GM12878 (cell line): ENCODE data around the gene AMPH. TPM values are rescaled to one million over a fixed set of nuclear protein-coding genes. Genes with fewer than 3 reads are reported as not detected.

Experiments
- ATAC-seq: fragments of 200-7000 bp; cut with Tn5 transposase; 3 replicates; pipeline ENCODE4 v1.9.1; 2020; ENCODE audit warnings: mild to moderate bottlenecking, moderate library complexity
- BruUV-seq: library from RNA; stranded (reverse); fragments of 400-500 nt; replicated peaks from 2 replicates; lab custom pipeline; 2021; lab: Mats Ljungman, UMichigan
- CTCF ChIA-PET: fragments of 300-600 bp; sonication (Branson Sonifier 250); formaldehyde crosslinking; extraction: SDS; loops from one replicate; lab custom pipeline; 2021; ENCODE audit warnings: inconsistent platforms; lab: Yijun Ruan, JAX
- POLR2A ChIA-PET: fragments of 350-600 bp; formaldehyde crosslinking; extraction: SDS; loops from one replicate; lab custom pipeline; 2021; ENCODE audit warnings: inconsistent platforms; lab: Charles Lee
- RAD21 ChIA-PET: fragments of 300-600 bp; sonication (Branson Sonifier 250); formaldehyde crosslinking; loops from one replicate; lab custom pipeline; 2023; ENCODE audit warnings: antibody characterized with exemption; ENCODE audit not compliant: unreplicated experiment; lab: Charles Lee
- SMC1A ChIA-PET: fragments of 300-600 bp; sonication (Branson Sonifier 250); formaldehyde crosslinking; loops from one replicate; lab custom pipeline; 2023; ENCODE audit not compliant: unreplicated experiment, uncharacterized antibody; lab: Charles Lee
- DNase-seq: peaks from one replicate; pipeline ENCODE4 v3.0.0-alpha.2; 2011; ENCODE audit warnings: low read depth, low spot score
- FAIRE-seq: peaks from 3 replicates; lab custom pipeline; 2011; peaks lifted over from hg19 to GRCh38; lab: Jason Lieb, UNC
- H2AFZ ChIP-seq: 2 replicates; pipeline ENCODE4 v1.6.0; 2011; ENCODE audit warnings: low read depth, low read length, control low read depth; ENCODE audit not compliant: control insufficient read depth
- H3K27ac ChIP-seq: 2 replicates; pipeline ENCODE4 v1.5.1; 2011; ENCODE audit warnings: control low read depth; ENCODE audit not compliant: control insufficient read depth, insufficient read depth
- H3K27me3 ChIP-seq, 2 experiments: replicated peaks in 1 of 2; 2 replicates each; pipeline versions ENCODE4 v1.6.0 to v1.6.1; 2011; ENCODE audit warnings: low read length in 1 of 2; ENCODE audit not compliant: control insufficient read depth in 2 of 2, insufficient read depth in 2 of 2
- H3K36me3 ChIP-seq, 2 experiments: 2 replicates each; pipeline ENCODE4 v1.5.1; 2011; ENCODE audit warnings: low read length in 1 of 2; ENCODE audit not compliant: control insufficient read depth in 2 of 2, insufficient read depth in 2 of 2
- H3K4me1 ChIP-seq: 2 replicates; pipeline ENCODE4 v1.6.1; 2011; ENCODE audit warnings: mild to moderate bottlenecking, low read length, moderate library complexity, mixed read lengths; ENCODE audit not compliant: control insufficient read depth, insufficient read depth
- H3K4me2 ChIP-seq: 2 replicates; pipeline ENCODE4 v1.6.0; 2011; ENCODE audit warnings: control low read depth; ENCODE audit not compliant: control insufficient read depth, insufficient read depth
- H3K4me3 ChIP-seq: fragments of 200-600 bp; sonication (generic); 2 replicates; pipeline ENCODE4 v1.5.1; 2016
- H3K79me2 ChIP-seq: 2 replicates; pipeline ENCODE4 v1.6.0; 2011; ENCODE audit warnings: low read length; ENCODE audit not compliant: control insufficient read depth, insufficient read depth
- H3K9ac ChIP-seq: 2 replicates; pipeline ENCODE4 v1.8.0; 2011; ENCODE audit warnings: low read length, control low read depth, mixed read lengths; ENCODE audit not compliant: control insufficient read depth, insufficient read depth
- H3K9me3 ChIP-seq: replicated peaks from 3 replicates; pipeline ENCODE4 v1.5.1; 2011; ENCODE audit warnings: mild to moderate bottlenecking, low read length; ENCODE audit not compliant: control insufficient read depth, insufficient read depth
- H4K20me1 ChIP-seq: 2 replicates; pipeline ENCODE4 v1.6.0; 2011; ENCODE audit not compliant: control insufficient read depth, insufficient read depth
- E2F4 ChIP-seq: IDR thresholded peaks from 2 replicates; pipeline ENCODE4 v1.6.1; 2012; ENCODE audit warnings: low read depth, low read length, improper control_type of control experiment
- IKZF1 ChIP-seq: fragments of 450-650 bp; conservative IDR thresholded peaks from 2 replicates; pipeline ENCODE4 v1.6.1; 2017; ENCODE audit warnings: antibody characterized with exemption, mild to moderate bottlenecking
- IKZF2 ChIP-seq, 2 experiments: fragments of 450-650 bp; IDR thresholded peaks; 2 replicates each; pipeline ENCODE4 v1.6.1; 2017; ENCODE audit warnings: mild to moderate bottlenecking in 2 of 2, moderate library complexity in 2 of 2
- MYC ChIP-seq: IDR thresholded peaks from 2 replicates; pipeline ENCODE4 v1.6.1; 2011; ENCODE audit warnings: mild to moderate bottlenecking, low read length, moderate library complexity, inconsistent platforms; ENCODE audit not compliant: insufficient read depth, insufficient replicate concordance, insufficient read length, severe bottlenecking
- NKRF ChIP-seq: fragments of 450-650 bp; conservative IDR thresholded peaks from 2 replicates; pipeline ENCODE4 v1.6.1; 2017; ENCODE audit warnings: mild to moderate bottlenecking, moderate library complexity
- NR2F1 ChIP-seq: fragments of 450-650 bp; conservative IDR thresholded peaks from 2 replicates; pipeline ENCODE4 v1.6.1; 2017; ENCODE audit warnings: mild to moderate bottlenecking
- RAD21 ChIP-seq: IDR thresholded peaks from 2 replicates; pipeline ENCODE4 v1.6.1; 2011; ENCODE audit warnings: mild to moderate bottlenecking, low read depth, low read length, moderate library complexity; ENCODE audit not compliant: insufficient read depth
- RELB ChIP-seq: fragments of 450-650 bp; IDR thresholded peaks from 2 replicates; pipeline ENCODE4 v1.6.1; 2017; ENCODE audit warnings: low read depth, mild to moderate bottlenecking, moderate library complexity
- TAF1 ChIP-seq: IDR thresholded peaks from 2 replicates; pipeline ENCODE4 v1.6.1; 2011; ENCODE audit warnings: mild to moderate bottlenecking, low read depth, low read length, borderline replicate concordance
- TCF12 ChIP-seq: IDR thresholded peaks from 2 replicates; pipeline ENCODE4 v1.6.1; 2011; ENCODE audit warnings: low read depth, mild to moderate bottlenecking, low read length
- ZBED1 ChIP-seq: IDR thresholded peaks from 2 replicates; pipeline ENCODE4 v1.6.1; 2016; ENCODE audit warnings: borderline replicate concordance
- WGBS: methylation state at CpG from one replicate; pipeline ENCODE4 v1.1.6; 2016; ENCODE audit warnings: low lambda C conversion rate; ENCODE audit not compliant: insufficient replicate concordance, insufficient coverage; ENCODE audit errors: missing lambda C conversion rate; 5-methylcytosine and 5-hydroxymethylcytosine counted together
- in situ Hi-C: fragments of 300-500 bp; cut with MboI; formaldehyde crosslinking; loops from 9 replicates; pipeline ENCODE4 v1.14.3; 2018; ENCODE audit warnings: mixed read lengths
- intact Hi-C: fragments of 100-400 bp; cut with micrococcal nuclease; formaldehyde crosslinking; loops from one replicate; pipeline ENCODE4 v1.14.2; 2022; ENCODE audit not compliant: unreplicated experiment
- polyA plus RNA-seq, 11 experiments: library from polyadenylated mRNA; depleted of rRNA in 4 of 11; unstranded in 6 of 11; stranded (reverse) in 5 of 11; fragments of >200 nt; fragmentation: Nextera tagmentation in 4 of 11; fragmentation: Illumina TruSeq in 1 of 11; extraction: Ambion mirVana in 4 of 11; extraction: Trizol in 1 of 11; gene quantifications; 1 replicate in 1 of 11; 2 replicates in 10 of 11; pipeline versions ENCODE4 v1.2.1 to v1.2.3, GENCODE V29; 2011 to 2016; ENCODE audit warnings: inconsistent platforms in 2 of 11, missing spikeins in 2 of 11, low read depth in 1 of 11
- total RNA-seq, 4 experiments: library from RNA; depleted of rRNA in 3 of 4; stranded (reverse); fragments of >200 nt in 3 of 4; fragmentation: Illumina TruSeq in 1 of 4; extraction: Trizol in 1 of 4; gene quantifications; 2 replicates each; pipeline versions ENCODE4 v1.2.1 to v1.2.3, GENCODE V29; 2013 to 2021

The AMPH gene
- total and polyA plus RNA-seq, 10 of the 15 experiments (the other 5 are each of a cell fraction or from before 2014, with no cell fraction given), result 0.03 to 0.24 (median 0.08) TPM; not detected in 2

DNA sequence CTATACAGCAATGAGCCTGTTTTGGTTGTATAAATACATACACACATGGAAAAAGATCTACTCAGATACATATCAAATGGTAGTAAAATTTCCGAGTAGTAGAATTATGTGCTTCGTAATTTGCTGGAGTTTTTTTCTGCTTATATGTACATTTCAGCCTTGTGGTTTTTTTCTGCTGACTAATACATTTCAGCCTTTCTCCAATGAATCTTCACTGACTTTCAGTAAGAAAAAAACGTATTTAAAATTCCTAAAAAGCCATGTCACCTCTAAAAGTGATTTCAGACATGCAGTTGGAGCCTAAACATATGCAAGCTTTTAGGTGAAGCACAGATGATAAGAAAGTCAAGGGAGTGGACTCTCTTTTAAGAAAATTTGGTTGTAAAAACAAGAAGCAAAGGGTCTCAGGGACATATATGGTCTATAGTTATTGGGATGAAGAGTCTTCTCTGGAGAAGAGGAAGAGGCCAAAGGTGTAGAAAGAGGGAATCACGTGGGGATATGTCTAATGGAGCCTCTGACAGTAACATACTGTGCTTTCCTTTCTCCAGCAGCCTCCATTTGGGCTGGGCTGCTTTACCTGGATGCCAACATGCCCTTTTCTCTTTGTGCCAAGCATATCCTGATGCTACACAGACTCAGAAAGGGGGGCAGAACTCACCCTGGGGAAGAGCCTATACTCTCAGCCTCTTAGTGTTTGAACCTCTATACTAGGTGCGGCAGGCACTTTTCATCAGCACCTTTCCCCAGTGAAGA is 2.4 kb downstream of the AMPH start:
- no peaks in the 10 kb centered on the region for H3K9me3 ChIP-seq
- no peak overlapping the region for H2AFZ ChIP-seq
- CTCF ChIA-PET, result interaction anchor here (1.0 kb wide), 1 partner anchor 73 kb away, joined by 3 read pairs; no protein-coding TSS in a partner anchor
- H3K4me3 ChIP-seq, result no peak overlapping the region
- H3K79me2 ChIP-seq, result no peaks in the 10 kb centered on the region
- H3K9ac ChIP-seq, result no peak overlapping the region
- RAD21 ChIA-PET, result no interaction called here
- SMC1A ChIA-PET, result interaction anchor here (1.6 kb wide), 1 partner anchor 230 kb away, joined by 5 read pairs; no protein-coding TSS in a partner anchor
- ATAC-seq (no peak), DNase-seq (no peak), FAIRE-seq (no peak)
- no peak overlapping the region for H3K4me2 ChIP-seq
- TF ChIP-seq ZBED1 (no peak), MYC (no peak), RAD21 (no peak), NKRF (no peak), TAF1 (no peak), NR2F1 (no peak), IKZF2 (IDR thresholded peaks at IDR 0.05) (no peak), RELB (no peak), IKZF1 (no peak), E2F4 (no peak), TCF12 (no peak)
- BruUV-seq, result no TSS peak
- in situ Hi-C loops, result no loop called here
- no peaks in the 10 kb centered on the region for H3K36me3 ChIP-seq
- intact Hi-C loops, result no loop called here
- no peaks in the 10 kb centered on the region for H4K20me1 ChIP-seq
- 29% methylated on average over 5 of the region's 5 CpGs for WGBS
- no peaks in the 10 kb centered on the region for H3K4me1 ChIP-seq
- POLR2A ChIA-PET, result no interaction called here
- peaks cover 5 to 12% of the 10 kb centered on the region in 2 experiments for H3K27me3 ChIP-seq
- no peak overlapping the region for H3K27ac ChIP-seq
